ENCODE results near the gene BLOC1S4. TPM values are rescaled to one million over a fixed set of nuclear protein-coding genes. Genes with fewer than 3 reads are reported as not detected.

BLOC1S4 gene
- total RNA-seq, 1 experiment from 2014 or later = 14.9 TPM

DNA sequence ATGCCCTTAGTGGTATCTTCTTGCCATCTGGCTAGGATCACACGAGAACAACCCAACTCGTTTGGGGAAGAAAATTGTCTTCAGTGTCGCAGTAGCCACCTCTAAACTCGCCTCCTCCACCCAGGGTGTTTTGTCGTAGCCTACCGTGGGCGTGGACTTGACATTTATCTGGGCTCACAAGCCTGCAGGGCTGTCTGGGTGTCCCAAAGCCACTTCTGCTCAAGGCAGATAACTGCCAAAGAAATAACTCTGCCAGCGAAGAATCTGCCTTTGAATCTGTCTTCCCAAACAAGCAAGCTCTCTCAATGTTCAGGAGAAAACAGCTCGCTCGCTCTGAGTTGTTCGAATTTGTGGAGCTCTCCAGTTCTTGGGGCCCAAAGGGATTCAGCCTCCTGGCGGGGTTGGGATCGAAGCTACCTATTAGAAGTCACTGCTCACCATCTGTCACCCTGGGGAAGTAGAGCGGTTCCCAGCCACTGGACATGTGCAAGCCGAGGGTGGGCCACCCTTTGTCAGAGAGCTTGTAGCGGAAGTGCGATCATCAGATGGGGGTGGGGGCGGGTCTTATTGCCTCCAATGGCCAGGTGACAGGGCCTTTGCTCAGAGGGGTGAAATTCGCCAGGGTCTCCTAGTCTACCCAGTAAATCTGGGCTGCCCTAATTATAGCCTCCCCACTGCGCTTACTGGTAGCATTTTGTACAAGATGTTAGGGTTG lies 14.8 kb downstream of the BLOC1S4 start:
- Histone ChIP-seq H3K4ac (ENCODE audit: low read depth, low read length) (no peak overlapping the region), H3K23ac (ENCODE audit: insufficient read length, low read depth, low read length) (no peak overlapping the region), H4K91ac (ENCODE audit: insufficient read length, low read depth, low read length) (no peak overlapping the region), H2BK12ac (ENCODE audit: insufficient read length, low read depth, low read length) (no peak overlapping the region), H3K9ac (ENCODE audit: extremely low read depth, insufficient read length, low read length) (no peak overlapping the region), H3K79me2 (ENCODE audit: insufficient read depth, low read length) (no peaks in the 10 kb centered on the region), H3K14ac (ENCODE audit: insufficient read depth, low read length) (no peak overlapping the region; the same call in 1 of the 2 replicates), H3K27ac (ENCODE audit: insufficient read length, low read depth, low read length) (no peak overlapping the region), H3K9me3 (ENCODE audit: control insufficient read depth, low read depth, low read length) (no peaks in the 10 kb centered on the region), H3K4me2 (ENCODE audit: insufficient read depth, insufficient read length, low read length) (no peak overlapping the region), H3K27me3 (ENCODE audit: insufficient read depth, low read length) (no peaks in the 10 kb centered on the region), H2AFZ (ENCODE audit: low read length) (no peak overlapping the region), H4K5ac (ENCODE audit: insufficient read length, low read depth, low read length) (no peak overlapping the region), H2BK120ac (ENCODE audit: low read depth, low read length, poor library complexity, severe bottlenecking) (no peak overlapping the region), H2AK5ac (ENCODE audit: insufficient read length, low read length) (no peak overlapping the region), H2BK15ac (ENCODE audit: low read depth, low read length) (no peak overlapping the region), H2BK5ac (ENCODE audit: insufficient read length, low read length) (no peak overlapping the region), H3T11ph (ENCODE audit: low read length) (no peak overlapping the region), H3K18ac (ENCODE audit: insufficient read length, low read depth, low read length) (no peak overlapping the region), H4K8ac (replicated peaks; ENCODE audit: insufficient read length, low read depth, low read length) (no peak overlapping the region), H2BK20ac (ENCODE audit: low read depth, low read length, poor library complexity, severe bottlenecking) (no peak overlapping the region), H3K4me1 (ENCODE audit: insufficient read depth, low read length) (0 out of 2 replicates have a peak, but pooled peaks cover 3% of the 10 kb centered on the region), H3K56ac (ENCODE audit: insufficient read length, low read depth, low read length) (no peak overlapping the region), H3K79me1 (ENCODE audit: insufficient read depth, low read depth, low read length, poor library complexity, severe bottlenecking) (no peaks in the 10 kb centered on the region), H3K23me2 (ENCODE audit: insufficient read length, low read depth, low read length, poor library complexity, severe bottlenecking) (no peaks in the 10 kb centered on the region), H4K20me1 (ENCODE audit: control insufficient read depth, insufficient read depth, insufficient read length) (no peaks in the 10 kb centered on the region)
- no peaks in the 10 kb centered on the region for H3K36me3 Mint-ChIP-seq (ENCODE audit: insufficient read depth in 1 of 3, low read depth in 3 of 3)
- WGBS (ENCODE audit: extremely low coverage, insufficient read length, low lambda C conversion rate) = no CpG with 5 or more reads among the region's 20 CpGs
- no peak overlapping the region for H3K4me3 Mint-ChIP-seq
- peaks cover 15 to 21% of the 10 kb centered on the region in 2 experiments for H3K4me1 Mint-ChIP-seq
- H3K9me3 Mint-ChIP-seq = no peaks in the 10 kb centered on the region
- TF ChIP-seq, protein P1, sequence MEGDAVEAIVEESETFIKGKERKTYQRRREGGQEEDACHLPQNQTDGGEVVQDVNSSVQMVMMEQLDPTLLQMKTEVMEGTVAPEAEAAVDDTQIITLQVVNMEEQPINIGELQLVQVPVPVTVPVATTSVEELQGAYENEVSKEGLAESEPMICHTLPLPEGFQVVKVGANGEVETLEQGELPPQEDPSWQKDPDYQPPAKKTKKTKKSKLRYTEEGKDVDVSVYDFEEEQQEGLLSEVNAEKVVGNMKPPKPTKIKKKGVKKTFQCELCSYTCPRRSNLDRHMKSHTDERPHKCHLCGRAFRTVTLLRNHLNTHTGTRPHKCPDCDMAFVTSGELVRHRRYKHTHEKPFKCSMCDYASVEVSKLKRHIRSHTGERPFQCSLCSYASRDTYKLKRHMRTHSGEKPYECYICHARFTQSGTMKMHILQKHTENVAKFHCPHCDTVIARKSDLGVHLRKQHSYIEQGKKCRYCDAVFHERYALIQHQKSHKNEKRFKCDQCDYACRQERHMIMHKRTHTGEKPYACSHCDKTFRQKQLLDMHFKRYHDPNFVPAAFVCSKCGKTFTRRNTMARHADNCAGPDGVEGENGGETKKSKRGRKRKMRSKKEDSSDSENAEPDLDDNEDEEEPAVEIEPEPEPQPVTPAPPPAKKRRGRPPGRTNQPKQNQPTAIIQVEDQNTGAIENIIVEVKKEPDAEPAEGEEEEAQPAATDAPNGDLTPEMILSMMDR (conservative IDR thresholded peaks at IDR 0.05) = no peak
- peaks cover 5% of the 10 kb centered on the region; the same call in 1 of the 2 replicates for H3K27me3 Mint-ChIP-seq (ENCODE audit: low read depth)
- DNase-seq = peak; percentile 31
- peak overlapping the region in 1 of 3 experiments; percentile 44; a peak in 2 of 7 replicates for H3K27ac Mint-ChIP-seq
